HepG2 (cell line): ENCODE measurements around the gene PLPPR2. TPM values are rescaled to one million over a fixed set of nuclear protein-coding genes. Genes with fewer than 3 reads are reported as not detected.
"Not testable (repeated sequence)": the region's sequence is repeated elsewhere in the genome, so short reads cannot be mapped to it uniquely, and the experiment has no call there.

Experiments used
- ATAC-seq: fragments of 200-7000 bp; cut with Tn5 transposase; 3 replicates; pipeline ENCODE4 v1.9.1; 2020; ENCODE audit warnings: mild to moderate bottlenecking, moderate library complexity
- BruUV-seq: library from RNA; stranded (reverse); fragments of 400-500 nt; replicated peaks from 2 replicates; lab custom pipeline; 2021; lab: Mats Ljungman, UMichigan
- CTCF ChIA-PET: fragments of 300-600 bp; formaldehyde crosslinking; extraction: SDS; loops from one replicate; lab custom pipeline; 2021; ENCODE audit warnings: low total read pairs, inconsistent platforms, low intra/inter-chr PET ratio; lab: Yijun Ruan, JAX
- POLR2A ChIA-PET: fragments of 350-600 bp; sonication (Branson Sonifier 250); formaldehyde crosslinking; loops from one replicate; lab custom pipeline; 2020; ENCODE audit warnings: antibody characterized with exemption, inconsistent platforms; lab: Yijun Ruan, JAX
- DNase-seq: peaks from one replicate; pipeline ENCODE4 v3.0.0-alpha.2; 2015; ENCODE audit warnings: low spot score
- FAIRE-seq: peaks from 3 replicates; lab custom pipeline; 2011; peaks lifted over from hg19 to GRCh38; lab: Jason Lieb, UNC
- H2AFZ ChIP-seq: one replicate; pipeline ENCODE4 v1.6.1; 2011; ENCODE audit warnings: low read length, inconsistent platforms
- H3K27ac ChIP-seq: fragments of 300-600 bp; 3 replicates; pipeline ENCODE4 v1.8.0; 2011; ENCODE audit warnings: mixed run types, mild to moderate bottlenecking, mixed read lengths, low read length, inconsistent platforms; ENCODE audit not compliant: insufficient read depth; ENCODE audit errors: extremely low read length
- H3K27me3 ChIP-seq, 2 experiments: fragments of 200-600 bp in 1 of 2; 2 replicates in 1 of 2; 3 replicates in 1 of 2; pipeline versions ENCODE4 v1.6.0 to v1.8.0; 2011; ENCODE audit warnings: low read length in 2 of 2, mild to moderate bottlenecking in 2 of 2, moderate library complexity in 2 of 2, inconsistent platforms in 1 of 2; ENCODE audit not compliant: insufficient read depth in 2 of 2, control insufficient read depth in 1 of 2
- H3K36me3 ChIP-seq, 2 experiments: fragments of 200-600 bp in 1 of 2; replicated peaks in 1 of 2; 2 replicates in 1 of 2; 3 replicates in 1 of 2; pipeline versions ENCODE4 v1.5.1 to v1.8.0; 2011; ENCODE audit warnings: low read length in 2 of 2, inconsistent platforms in 1 of 2; ENCODE audit not compliant: insufficient read depth in 2 of 2, control insufficient read depth in 1 of 2
- H3K4me1 ChIP-seq: 2 replicates; pipeline ENCODE4 v1.5.1; 2012; ENCODE audit warnings: low read length, inconsistent platforms; ENCODE audit not compliant: insufficient read depth
- H3K4me2 ChIP-seq: 2 replicates; pipeline ENCODE4 v1.6.0; 2011; ENCODE audit warnings: low read depth, low read length, inconsistent platforms
- H3K4me3 ChIP-seq, 3 experiments: fragments of 200-600 bp in 1 of 3; sonication (generic), shearing (Covaris generic) in 1 of 3; replicated peaks in 1 of 3; 2 replicates each; pipeline ENCODE4 v1.5.1; 2011 to 2016; ENCODE audit warnings: low read length in 3 of 3, inconsistent platforms in 2 of 3, low read depth in 2 of 3, mild to moderate bottlenecking in 2 of 3, control low read depth in 1 of 3, mixed read lengths in 1 of 3; ENCODE audit not compliant: insufficient read depth in 1 of 3
- H3K79me2 ChIP-seq: one replicate; pipeline ENCODE4 v1.6.1; 2011; ENCODE audit warnings: low read length, inconsistent platforms; ENCODE audit not compliant: insufficient read depth
- H3K9ac ChIP-seq: 2 replicates; pipeline ENCODE4 v1.6.0; 2011; ENCODE audit warnings: mild to moderate bottlenecking, low read depth, low read length, inconsistent platforms; ENCODE audit not compliant: insufficient read depth
- H3K9me3 ChIP-seq: 2 replicates; pipeline ENCODE4 v1.5.1; 2012; ENCODE audit warnings: mild to moderate bottlenecking, low read length
- H4K20me1 ChIP-seq: 2 replicates; pipeline ENCODE4 v1.6.0; 2011; ENCODE audit warnings: inconsistent platforms, mild to moderate bottlenecking, low read length, moderate library complexity; ENCODE audit not compliant: insufficient read depth
- AGO2 ChIP-seq: fragments of 200-400 bp; formaldehyde crosslinking; optimal IDR thresholded peaks from 2 replicates; pipeline ENCODE3; 2017; ENCODE audit warnings: mild to moderate bottlenecking, low read depth, low read length, moderate library complexity
- DNMT3B ChIP-seq: conservative IDR thresholded peaks from 2 replicates; pipeline ENCODE4 v1.6.1; 2016; ENCODE audit warnings: missing biosample characterization, control low read depth
- FLYWCH1 ChIP-seq: sonication (generic); formaldehyde crosslinking; IDR thresholded peaks from 2 replicates; pipeline ENCODE4 v1.8.1; 2023; ENCODE audit warnings: mild to moderate bottlenecking, missing genetic modification reagents
- FOXA3 ChIP-seq: IDR thresholded peaks from 2 replicates; pipeline ENCODE4 v1.6.1; 2016; ENCODE audit warnings: missing genetic modification reagents, missing compliant biosample characterization
- HMG20B ChIP-seq: conservative IDR thresholded peaks from 2 replicates; pipeline ENCODE4 v1.6.1; 2016; ENCODE audit warnings: missing genetic modification reagents, missing compliant biosample characterization
- KAT8 ChIP-seq: IDR thresholded peaks from 2 replicates; pipeline ENCODE4 v1.6.1; 2016; ENCODE audit warnings: missing genetic modification reagents, missing compliant biosample characterization
- PITX1 ChIP-seq: sonication (generic); formaldehyde crosslinking; IDR thresholded peaks from 2 replicates; pipeline ENCODE4 v1.5.1; 2020; ENCODE audit warnings: mild to moderate bottlenecking, missing genetic modification reagents
- SALL2 ChIP-seq: sonication (generic); formaldehyde crosslinking; IDR thresholded peaks from 2 replicates; pipeline ENCODE4 v1.8.1; 2023; ENCODE audit warnings: mild to moderate bottlenecking, missing genetic modification reagents, inconsistent platforms
- SCMH1 ChIP-seq: sonication (generic); formaldehyde crosslinking; IDR thresholded peaks from 2 replicates; pipeline ENCODE4 v1.9.0; 2021; ENCODE audit warnings: missing genetic modification reagents, mild to moderate bottlenecking, borderline replicate concordance
- TBX3 ChIP-seq: fragments of 450-650 bp; IDR thresholded peaks from 2 replicates; pipeline ENCODE4 v1.6.1; 2017; ENCODE audit warnings: antibody characterized with exemption, mild to moderate bottlenecking, inconsistent platforms, borderline replicate concordance
- TGIF2 ChIP-seq: IDR thresholded peaks from 2 replicates; pipeline ENCODE4 v1.6.1; 2016; ENCODE audit warnings: control low read depth, missing compliant biosample characterization
- ZBTB3 ChIP-seq: sonication (generic); formaldehyde crosslinking; IDR thresholded peaks from 2 replicates; pipeline ENCODE4 v1.4.0; 2020; ENCODE audit warnings: low read depth, mild to moderate bottlenecking, moderate library complexity, missing genetic modification reagents, borderline replicate concordance
- ZNF224 ChIP-seq: sonication (generic); formaldehyde crosslinking; IDR thresholded peaks from 2 replicates; pipeline ENCODE4 v1.5.0; 2020; ENCODE audit warnings: mild to moderate bottlenecking, missing genetic modification reagents
- ZNF501 ChIP-seq: sonication (generic); formaldehyde crosslinking; IDR thresholded peaks from 2 replicates; pipeline ENCODE4 v1.5.1; 2020; ENCODE audit warnings: mild to moderate bottlenecking, moderate library complexity, missing genetic modification reagents
- ZNF510 ChIP-seq: sonication (generic); formaldehyde crosslinking; IDR thresholded peaks from 2 replicates; pipeline ENCODE4 v1.4.0; 2020; ENCODE audit warnings: low read depth, mild to moderate bottlenecking, missing genetic modification reagents
- ZNF713 ChIP-seq: sonication (generic); formaldehyde crosslinking; IDR thresholded peaks from 2 replicates; pipeline ENCODE4 v1.4.0; 2020; ENCODE audit warnings: mild to moderate bottlenecking, missing genetic modification reagents
- WGBS: methylation state at CpG from one replicate; pipeline ENCODE4 v1.1.6; 2017; ENCODE audit warnings: low lambda C conversion rate; 5-methylcytosine and 5-hydroxymethylcytosine counted together
- in situ Hi-C: cut with HindIII; loops from 2 replicates; pipeline ENCODE4 v1.10.0; 2017; ENCODE audit warnings: low pct_unique_long_range_greater_than_20kb; ENCODE audit not compliant: extremely low pct_ligation_motif_present
- intact Hi-C: fragments of 100-400 bp; cut with micrococcal nuclease; formaldehyde crosslinking; loops from one replicate; pipeline ENCODE4 v1.10.0; 2022; ENCODE audit not compliant: unreplicated experiment
- polyA plus RNA-seq, 8 experiments: library from polyadenylated mRNA; depleted of rRNA in 3 of 8; stranded (reverse) in 7 of 8; unstranded in 1 of 8; fragments of >200 nt; fragmentation: Illumina TruSeq in 4 of 8; extraction: Trizol in 4 of 8; gene quantifications; 2 replicates each; pipeline versions ENCODE4 v1.2.1 to v1.2.3, GENCODE V29; 2011 to 2016; ENCODE audit warnings: low read depth in 4 of 8, missing spikeins in 1 of 8, mixed read lengths in 1 of 8; ENCODE audit not compliant: insufficient read depth in 1 of 8
- total RNA-seq, 5 experiments: library from RNA; depleted of rRNA; stranded (reverse); fragments of >200 nt; fragmentation: Illumina TruSeq; extraction: Trizol; gene quantifications; 2 replicates each; pipeline ENCODE4 v1.2.3, GENCODE V29; 2016; ENCODE audit warnings: low read depth in 1 of 5
- TF ChIP-seq, protein P1 (sequence below): sonication (generic); formaldehyde crosslinking; IDR thresholded peaks from 2 replicates; pipeline ENCODE4 v1.4.0; 2020; ENCODE audit warnings: mild to moderate bottlenecking, missing genetic modification reagents

Gene PLPPR2
- total and polyA plus RNA-seq, 2 of the 13 experiments (the other 11 are each of a cell fraction or from before 2014, with no cell fraction given), result 1.5 to 2.1 TPM

DNA sequence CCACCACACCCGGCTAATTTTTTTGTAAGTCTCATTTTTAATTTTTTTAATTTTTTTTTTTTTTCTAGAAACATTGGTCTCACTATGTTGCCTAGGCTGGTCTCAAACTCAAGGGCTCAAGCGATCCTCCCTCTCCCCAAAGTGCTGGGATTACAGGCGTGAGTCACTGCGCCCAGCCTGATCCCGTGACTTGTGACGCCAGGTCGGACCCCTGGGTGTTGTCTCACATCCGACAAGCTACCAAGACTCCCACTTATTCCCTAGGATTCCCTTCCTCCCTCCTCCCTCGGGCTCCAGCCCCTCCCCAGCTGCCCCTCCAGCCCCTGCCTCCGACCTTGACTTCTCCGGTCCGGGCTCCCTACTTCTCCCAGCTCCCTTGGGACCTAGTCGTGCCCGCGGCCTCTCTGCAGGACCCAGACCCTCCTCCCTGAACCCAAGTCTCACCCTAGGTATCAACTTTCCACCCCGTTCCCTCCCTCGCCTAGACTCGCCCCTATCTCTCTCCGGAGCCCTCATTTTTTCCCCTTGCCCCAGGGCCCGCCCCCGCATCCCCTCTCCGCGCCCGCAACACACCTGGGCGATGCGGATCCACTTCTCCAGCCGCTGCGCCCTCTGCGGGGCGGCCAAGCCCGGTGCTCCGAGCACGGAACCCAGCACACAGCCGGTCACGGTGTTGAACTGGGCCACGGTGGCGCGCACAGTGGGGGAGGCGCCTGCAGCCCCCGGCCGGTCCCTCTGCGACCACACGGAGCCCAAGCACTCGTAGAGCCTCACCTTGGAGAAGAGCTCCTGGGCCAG lies 50.8 kb downstream of the PLPPR2 start:
- TF ChIP-seq PITX1 (CRISPR knock-in tag) (no peak), ZNF713 (CRISPR knock-in tag) (no peak), SALL2 (CRISPR knock-in tag) (no peak), KAT8 (CRISPR knock-in tag) (no peak), ZNF224 (CRISPR knock-in tag) (no peak), SCMH1 (CRISPR knock-in tag) (no peak), ZNF510 (CRISPR knock-in tag) (no peak), TBX3 (no peak), FLYWCH1 (CRISPR knock-in tag) (no peak), ZBTB3 (no peak), ZNF501 (CRISPR knock-in tag) (no peak), HMG20B (no peak), DNMT3B (CRISPR knock-in tag) (no peak), FOXA3 (CRISPR knock-in tag) (no peak), AGO2 (no peak), TGIF2 (no peak)
- TF ChIP-seq, protein P1, sequence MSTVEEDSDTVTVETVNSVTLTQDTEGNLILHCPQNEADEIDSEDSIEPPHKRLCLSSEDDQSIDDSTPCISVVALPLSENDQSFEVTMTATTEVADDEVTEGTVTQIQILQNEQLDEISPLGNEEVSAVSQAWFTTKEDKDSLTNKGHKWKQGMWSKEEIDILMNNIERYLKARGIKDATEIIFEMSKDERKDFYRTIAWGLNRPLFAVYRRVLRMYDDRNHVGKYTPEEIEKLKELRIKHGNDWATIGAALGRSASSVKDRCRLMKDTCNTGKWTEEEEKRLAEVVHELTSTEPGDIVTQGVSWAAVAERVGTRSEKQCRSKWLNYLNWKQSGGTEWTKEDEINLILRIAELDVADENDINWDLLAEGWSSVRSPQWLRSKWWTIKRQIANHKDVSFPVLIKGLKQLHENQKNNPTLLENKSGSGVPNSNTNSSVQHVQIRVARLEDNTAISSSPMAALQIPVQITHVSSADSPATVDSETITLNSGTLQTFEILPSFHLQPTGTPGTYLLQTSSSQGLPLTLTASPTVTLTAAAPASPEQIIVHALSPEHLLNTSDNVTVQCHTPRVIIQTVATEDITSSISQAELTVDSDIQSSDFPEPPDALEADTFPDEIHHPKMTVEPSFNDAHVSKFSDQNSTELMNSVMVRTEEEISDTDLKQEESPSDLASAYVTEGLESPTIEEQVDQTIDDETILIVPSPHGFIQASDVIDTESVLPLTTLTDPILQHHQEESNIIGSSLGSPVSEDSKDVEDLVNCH (CRISPR knock-in tag), result no peak
- Histone ChIP-seq H3K79me2 (no peaks in the 10 kb centered on the region), H3K9ac (no peak overlapping the region), H3K4me1 (no peaks in the 10 kb centered on the region), H3K27me3 (no peaks in the 10 kb centered on the region), H4K20me1 (no peaks in the 10 kb centered on the region), H3K9me3 (no peaks in the 10 kb centered on the region), H3K4me3 (no peak overlapping the region), H3K36me3 (no peaks in the 10 kb centered on the region), H3K4me2 (no peak overlapping the region), H3K27ac (no peak overlapping the region), H2AFZ (no peak overlapping the region)
- FAIRE-seq (no peak), DNase-seq (no peak), ATAC-seq (no peak)
- no TSS peak for BruUV-seq
- 95% methylated on average over 35 of the region's 44 CpGs for WGBS
- intact Hi-C loops, result no loop called here
- ChIA-PET CTCF (no interaction called here), POLR2A (no interaction called here)
- in situ Hi-C loops, result no loop called here

DNA sequence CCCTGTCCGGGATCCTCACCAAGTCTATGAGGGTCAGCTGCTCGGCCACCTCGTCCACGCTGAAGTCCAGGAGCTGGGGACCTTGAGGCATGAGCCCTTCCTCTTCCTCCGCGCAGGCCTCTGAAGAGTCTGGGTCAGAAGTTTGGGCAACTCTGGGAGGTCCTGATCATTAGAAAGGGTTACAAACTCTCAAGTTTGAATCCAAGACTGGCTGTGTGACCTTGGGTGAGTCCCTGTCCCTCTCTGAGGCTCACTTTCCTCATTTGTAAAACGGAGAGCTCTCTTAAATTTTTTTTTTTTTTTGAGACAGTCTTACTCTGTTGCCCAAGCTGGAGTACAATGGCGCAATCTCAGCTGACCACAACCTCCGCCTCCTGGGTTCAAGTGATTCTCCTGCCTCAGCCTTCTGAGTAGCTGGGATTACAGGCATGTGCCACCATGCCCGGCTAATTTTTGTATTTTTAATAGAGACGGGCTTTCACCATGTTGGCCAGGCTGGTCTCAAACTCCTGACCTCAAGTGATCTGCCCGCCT lies 51.5 kb downstream of the PLPPR2 start:
- DNase-seq, H2AFZ ChIP-seq, H3K9me3 ChIP-seq, BruUV-seq, H3K4me1 ChIP-seq, H4K20me1 ChIP-seq, H3K9ac ChIP-seq, H3K4me3 ChIP-seq, H3K27me3 ChIP-seq, H3K79me2 ChIP-seq, H3K4me2 ChIP-seq, H3K36me3 ChIP-seq, in situ Hi-C loops, CTCF ChIA-PET, intact Hi-C loops, FAIRE-seq, H3K27ac ChIP-seq, ATAC-seq: not testable (repeated sequence)
- POLR2A ChIA-PET, result interaction anchor here (1.5 kb wide), 1 partner anchor 32 kb away, joined by 5 read pairs; the partner anchor contains the start of gene SWSAP1
- 91% methylated on average over 12 of the region's 12 CpGs for WGBS
